Endothelial cell of umbilical vein (primary cell): ENCODE results near the gene CABLES1. TPM values are rescaled to one million over a fixed set of nuclear protein-coding genes. Genes with fewer than 3 reads are reported as not detected.

ENCODE experiments used
- BruUV-seq: library from RNA; stranded (reverse); fragments of 400-500 nt; replicated peaks from 2 replicates; lab custom pipeline; 2021; lab: Mats Ljungman, UMichigan
- CTCF ChIA-PET: fragments of 300-600, 350-600 bp; sonication (Branson Sonifier 250); formaldehyde crosslinking; loops from one replicate; lab custom pipeline; 2021; ENCODE audit warnings: antibody characterized with exemption, inconsistent platforms; lab: Charles Lee
- POLR2A ChIA-PET: fragments of 300-600, 350-600 bp; sonication (Branson Sonifier 250); formaldehyde crosslinking; loops from one replicate; lab custom pipeline; 2021; ENCODE audit warnings: antibody characterized with exemption, inconsistent platforms; lab: Charles Lee
- DNase-seq: peaks from one replicate; pipeline ENCODE4 v3.0.0-alpha.2; 2011; ENCODE audit warnings: low read depth, low spot score
- FAIRE-seq: peaks from 2 replicates; lab custom pipeline; 2011; peaks lifted over from hg19 to GRCh38; lab: Jason Lieb, UNC
- H2AFZ ChIP-seq: 2 replicates; pipeline ENCODE4 v1.6.0; 2012; ENCODE audit warnings: low read depth, low read length, control low read depth, inconsistent platforms
- H3K27ac ChIP-seq: 2 replicates; pipeline ENCODE4 v1.5.1; 2011; ENCODE audit warnings: low read depth, mild to moderate bottlenecking, control low read depth, low read length, moderate library complexity; ENCODE audit not compliant: insufficient read depth
- H3K27me3 ChIP-seq, 2 experiments: 2 replicates each; pipeline versions ENCODE4 v1.6.0 to v1.6.1; 2011; ENCODE audit warnings: low read length in 2 of 2, mixed read lengths in 1 of 2; ENCODE audit not compliant: control insufficient read depth in 2 of 2, insufficient read depth in 2 of 2
- H3K36me3 ChIP-seq, 2 experiments: 2 replicates in 1 of 2; 3 replicates in 1 of 2; pipeline ENCODE4 v1.5.1; 2011; ENCODE audit warnings: low read length in 2 of 2, mild to moderate bottlenecking in 1 of 2, moderate library complexity in 1 of 2; ENCODE audit not compliant: control insufficient read depth in 2 of 2, insufficient read depth in 2 of 2; ENCODE audit errors: extremely low read depth in 1 of 2
- H3K4me1 ChIP-seq: 3 replicates; pipeline ENCODE4 v1.5.1; 2011; ENCODE audit warnings: mild to moderate bottlenecking, low read length; ENCODE audit not compliant: control insufficient read depth, insufficient read depth; ENCODE audit errors: extremely low read depth
- H3K4me2 ChIP-seq: 2 replicates; pipeline ENCODE4 v1.6.1; 2011; ENCODE audit warnings: low read length, control low read depth, mixed read lengths; ENCODE audit not compliant: insufficient read depth
- H3K4me3 ChIP-seq, 3 experiments: fragments of 200-600 bp in 1 of 3; sonication (generic), shearing (Covaris generic) in 1 of 3; replicated peaks in 1 of 3; 2 replicates each; pipeline ENCODE4 v1.5.1; 2011 to 2016; ENCODE audit warnings: control low read depth in 3 of 3, low read length in 3 of 3, mild to moderate bottlenecking in 2 of 3, inconsistent platforms in 1 of 3, low read depth in 1 of 3, moderate library complexity in 1 of 3; ENCODE audit not compliant: insufficient read depth in 1 of 3
- H3K79me2 ChIP-seq: 2 replicates; pipeline ENCODE4 v1.6.0; 2012; ENCODE audit warnings: low read length, inconsistent platforms; ENCODE audit not compliant: control insufficient read depth, insufficient read depth
- H3K9ac ChIP-seq: replicated peaks from 2 replicates; pipeline ENCODE3; 2011; ENCODE audit warnings: low read length, control low read depth; ENCODE audit not compliant: insufficient read depth; ENCODE audit errors: extremely low read depth
- H3K9me1 ChIP-seq: replicated peaks from 3 replicates; pipeline ENCODE4 v1.6.0; 2011; ENCODE audit warnings: mild to moderate bottlenecking, low read length; ENCODE audit not compliant: control insufficient read depth, insufficient read depth; ENCODE audit errors: extremely low read depth
- H3K9me3 ChIP-seq: replicated peaks from 2 replicates; pipeline ENCODE4 v1.5.1; 2012; ENCODE audit warnings: low read length, inconsistent platforms; ENCODE audit not compliant: control insufficient read depth, insufficient read depth
- H4K20me1 ChIP-seq: replicated peaks from 2 replicates; pipeline ENCODE3; 2011; ENCODE audit warnings: mild to moderate bottlenecking, low read length; ENCODE audit not compliant: control insufficient read depth, insufficient read depth; ENCODE audit errors: extremely low read depth
- EZH2 ChIP-seq: IDR thresholded peaks from 2 replicates; pipeline ENCODE4 v1.6.1; 2012; ENCODE audit warnings: borderline replicate concordance, low read depth, mild to moderate bottlenecking, moderate library complexity, low read length, inconsistent platforms; ENCODE audit not compliant: severe bottlenecking
- FOS ChIP-seq: IDR thresholded peaks from 2 replicates; pipeline ENCODE4 v1.6.1; 2011; ENCODE audit warnings: mild to moderate bottlenecking, low read length, moderate library complexity, borderline replicate concordance; ENCODE audit not compliant: insufficient read depth
- GATA2 ChIP-seq: IDR thresholded peaks from 2 replicates; pipeline ENCODE4 v1.7.0; 2011; ENCODE audit warnings: low read depth, mild to moderate bottlenecking, moderate library complexity, mixed read lengths, low read length; ENCODE audit not compliant: insufficient read length, insufficient read depth
- JUN ChIP-seq: IDR thresholded peaks from 2 replicates; pipeline ENCODE4 v1.6.1; 2011; ENCODE audit warnings: borderline replicate concordance, low read depth; ENCODE audit not compliant: insufficient read length, insufficient read depth
- MYC ChIP-seq: IDR thresholded peaks from one replicate; pipeline ENCODE4 v1.6.1; 2011; ENCODE audit warnings: mild to moderate bottlenecking, low read depth, low read length
- POLR2A ChIP-seq: IDR thresholded peaks from 2 replicates; pipeline ENCODE4 v1.6.1; 2012; ENCODE audit warnings: low read depth, mild to moderate bottlenecking, control low read depth, low read length
- POLR2AphosphoS5 ChIP-seq: IDR thresholded peaks from 2 replicates; pipeline ENCODE4 v1.6.1; 2012; ENCODE audit warnings: low read depth, mild to moderate bottlenecking, control low read depth, low read length, moderate library complexity; ENCODE audit not compliant: insufficient read depth
- dilution Hi-C: fragments of 300-500 bp; cut with MboI; formaldehyde crosslinking; loops from one replicate; pipeline ENCODE4 v1.15.0; 2019; ENCODE audit warnings: low sequenced_read_pairs; ENCODE audit not compliant: extremely low pct_ligation_motif_present
- intact Hi-C: fragments of 100-400 bp; cut with micrococcal nuclease; formaldehyde crosslinking; loops from one replicate; pipeline ENCODE4 v1.10.0; 2022
- polyA plus RNA-seq, 4 experiments: library from polyadenylated mRNA; depleted of rRNA in 3 of 4; stranded (reverse) in 3 of 4; unstranded in 1 of 4; fragments of >200 nt; gene quantifications; 2 replicates each; pipeline versions ENCODE4 v1.2.1 to v1.2.3, GENCODE V29; 2011 to 2012; ENCODE audit warnings: missing spikeins in 1 of 4
- total RNA-seq: library from RNA; stranded (reverse); gene quantifications from 2 replicates; pipeline ENCODE4 v1.2.3, GENCODE V29; 2021
- TF ChIP-seq, protein P1 (sequence below), 2 donors: IDR thresholded peaks; 1 replicate in 1 of 2; 2 replicates in 1 of 2; pipeline ENCODE4 v1.5.1; 2011; ENCODE audit warnings: low read length in 2 of 2, mild to moderate bottlenecking in 2 of 2, moderate library complexity in 2 of 2, control low read depth in 1 of 2, inconsistent platforms in 1 of 2, low read depth in 1 of 2; ENCODE audit not compliant: insufficient read depth in 1 of 2; ENCODE audit errors: extremely low read depth in 1 of 2
- TF ChIP-seq, protein P2 (sequence below): IDR thresholded peaks from 2 replicates; pipeline ENCODE4 v1.6.1; 2011; ENCODE audit not compliant: insufficient read depth, insufficient read length

Gene CABLES1
- total and polyA plus RNA-seq, 2 donors (not counting 3 experiments of a cell fraction or from before 2014, with no cell fraction given): 40.2 to 71.1 TPM

- no peak overlapping the region for H3K27ac ChIP-seq
- peaks cover 0 to 5% of the 10 kb centered on the region in 2 experiments for H3K36me3 ChIP-seq
- dilution Hi-C loops: no loop called here
- ChIA-PET CTCF (interaction anchor here (1.0 to 2.2 kb wide), 7 partner anchors 9 to 378 kb away, joined by 3 to 12 read pairs (median 4); no protein-coding TSS in a partner anchor), POLR2A (no interaction called here)
- peaks cover 62% of the 10 kb centered on the region for H3K79me2 ChIP-seq
- no peaks in the 10 kb centered on the region for H4K20me1 ChIP-seq
- no peaks in the 10 kb centered on the region for H3K27me3 ChIP-seq
- H3K4me2 ChIP-seq: peak overlapping the region; percentile 91
- H3K9me3 ChIP-seq: no peaks in the 10 kb centered on the region
- H2AFZ ChIP-seq: no peak overlapping the region
- intact Hi-C loops: loop anchor here (5.0 to 10.0 kb wide), 2 partner anchors 177 to 314 kb away; partner anchors contain the start of gene RIOK3
- H3K9ac ChIP-seq: peak overlapping the region; percentile 73
- H3K9me1 ChIP-seq: no peaks in the 10 kb centered on the region
- BruUV-seq: no TSS peak
- no peak for DNase-seq
- peaks cover 41% of the 10 kb centered on the region for H3K4me1 ChIP-seq
- no peak for TF ChIP-seq FOS
- TF ChIP-seq, protein P1, sequence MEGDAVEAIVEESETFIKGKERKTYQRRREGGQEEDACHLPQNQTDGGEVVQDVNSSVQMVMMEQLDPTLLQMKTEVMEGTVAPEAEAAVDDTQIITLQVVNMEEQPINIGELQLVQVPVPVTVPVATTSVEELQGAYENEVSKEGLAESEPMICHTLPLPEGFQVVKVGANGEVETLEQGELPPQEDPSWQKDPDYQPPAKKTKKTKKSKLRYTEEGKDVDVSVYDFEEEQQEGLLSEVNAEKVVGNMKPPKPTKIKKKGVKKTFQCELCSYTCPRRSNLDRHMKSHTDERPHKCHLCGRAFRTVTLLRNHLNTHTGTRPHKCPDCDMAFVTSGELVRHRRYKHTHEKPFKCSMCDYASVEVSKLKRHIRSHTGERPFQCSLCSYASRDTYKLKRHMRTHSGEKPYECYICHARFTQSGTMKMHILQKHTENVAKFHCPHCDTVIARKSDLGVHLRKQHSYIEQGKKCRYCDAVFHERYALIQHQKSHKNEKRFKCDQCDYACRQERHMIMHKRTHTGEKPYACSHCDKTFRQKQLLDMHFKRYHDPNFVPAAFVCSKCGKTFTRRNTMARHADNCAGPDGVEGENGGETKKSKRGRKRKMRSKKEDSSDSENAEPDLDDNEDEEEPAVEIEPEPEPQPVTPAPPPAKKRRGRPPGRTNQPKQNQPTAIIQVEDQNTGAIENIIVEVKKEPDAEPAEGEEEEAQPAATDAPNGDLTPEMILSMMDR (IDR thresholded peaks at IDR 0.05; ENCODE audit: extremely low read depth in 1 of 2, insufficient read depth in 1 of 2, low read depth in 1 of 2, low read length in 2 of 2): no peak
- no peak for TF ChIP-seq JUN
- no peak for TF ChIP-seq EZH2
- no peak for TF ChIP-seq POLR2AphosphoS5
- TF ChIP-seq, protein P2, sequence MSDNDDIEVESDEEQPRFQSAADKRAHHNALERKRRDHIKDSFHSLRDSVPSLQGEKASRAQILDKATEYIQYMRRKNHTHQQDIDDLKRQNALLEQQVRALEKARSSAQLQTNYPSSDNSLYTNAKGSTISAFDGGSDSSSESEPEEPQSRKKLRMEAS: no peak
- TF ChIP-seq MYC: no peak
- TF ChIP-seq POLR2A: no peak
- no peak for TF ChIP-seq GATA2
- H3K4me3 ChIP-seq: peak overlapping the region in 2 of 3 experiments; percentile 88 to 94
- FAIRE-seq: peak; percentile 31
These were observed 2.5 kb downstream of the CABLES1 start for GRCh38 chr18:23137788-23138216.
